Right lobe of liver (tissue), 6 donors: Measurements from ENCODE around the gene NDC1. TPM values are rescaled to one million over a fixed set of nuclear protein-coding genes. Genes with fewer than 3 reads are reported as not detected.

Experiments used
- ATAC-seq, 4 donors: fragments of 200-7000 bp; cut with Tn5 transposase; one replicate each; pipeline ENCODE4 v1.9.1; 2020; ENCODE audit warnings: mild to moderate bottlenecking in 4 of 4, moderate library complexity in 4 of 4
- DNase-seq, 3 donors: peaks; one replicate each; pipeline ENCODE4 v3.0.0-alpha.2; 2020
- H3K27ac ChIP-seq, 3 donors: fragments of 200-600 bp; one replicate each; pipeline ENCODE4 v1.8.0; 2022
- H3K27me3 ChIP-seq, 2 donors: fragments of 200-600 bp; one replicate each; pipeline ENCODE4 v1.8.0; 2022
- H3K36me3 ChIP-seq, 4 donors: fragments of 200-600 bp; sonication (generic) in 1 of 4; one replicate each; pipeline versions ENCODE4 v1.5.1 to v1.8.0; 2017 to 2022; ENCODE audit warnings: control low read depth in 1 of 4
- H3K4me1 ChIP-seq, 4 donors: fragments of 200-600 bp; sonication (generic) in 1 of 4; one replicate each; pipeline versions ENCODE4 v1.5.1 to v1.8.0; 2017 to 2022; ENCODE audit warnings: control low read depth in 1 of 4
- H3K4me3 ChIP-seq, 3 donors: fragments of 200-600 bp; one replicate each; pipeline ENCODE4 v1.8.0; 2022
- H3K9me3 ChIP-seq, 4 donors: fragments of 200-600 bp; sonication (generic) in 1 of 4; one replicate each; pipeline versions ENCODE4 v1.5.1 to v1.8.0; 2017 to 2022; ENCODE audit warnings: control low read depth in 1 of 4
- CTCF ChIP-seq, 4 donors: fragments of 200-600 bp in 3 of 4; fragments of 450-650 bp in 1 of 4; IDR thresholded peaks; one replicate each; pipeline versions ENCODE4 v1.5.1 to v1.8.0; 2016 to 2022; ENCODE audit warnings: antibody characterized with exemption in 4 of 4, mild to moderate bottlenecking in 2 of 4
- POLR2A ChIP-seq: fragments of 450-650 bp; IDR thresholded peaks from one replicate; pipeline ENCODE4 v1.6.1; 2017; ENCODE audit warnings: antibody characterized with exemption, mild to moderate bottlenecking
- WGBS: methylation state at CpG from one replicate; pipeline ENCODE4 v1.1.6; 2018; ENCODE audit warnings: low coverage, low lambda C conversion rate; ENCODE audit not compliant: insufficient coverage; ENCODE audit errors: missing lambda C conversion rate; 5-methylcytosine and 5-hydroxymethylcytosine counted together
- intact Hi-C, 2 donors: fragments of 100-400 bp; cut with DNase I; formaldehyde crosslinking; loops; one replicate each; pipeline versions ENCODE4 v1.11.2 to v1.14.1; 2022
- total RNA-seq, 6 experiments: library from RNA; depleted of rRNA in 2 of 6; stranded (reverse); fragments of >200 nt in 2 of 6; fragmentation: NEBNext Ultra II Directional in 3 of 6; extraction: Animal tissue kit (Norgen Biotek cat#: 25700) in 3 of 6; gene quantifications; one replicate each; pipeline versions ENCODE4 v1.1.0 to v1.2.4, GENCODE V29; 2016 to 2023
- donor health status: DM: no; HTN: yes; CAD: no.
- donor health status: DM: no; HTN: no; CAD: no.
- donor health status: DM: no; HTN: no; CAD: no.
- donor health status: DM: no; HTN: yes; CAD: no.
- donor health status: DM: no; HTN: yes; CAD: no.

NDC1 gene
- total RNA-seq, 6 experiments from 2014 or later, result 4.3 to 10.9 (median 5.7) TPM

- TF ChIP-seq CTCF (IDR thresholded peaks at IDR 0.05), result no peak
- TF ChIP-seq POLR2A, result no peak
- intact Hi-C loops, result no loop called here
- ATAC-seq (no peak), DNase-seq (peak in 1 of 3 donors; percentile 26)
- Histone ChIP-seq H3K4me3 (no peak overlapping the region), H3K27me3 (peaks cover 0 to 6% of the 10 kb centered on the region in 2 donors), H3K27ac (no peak overlapping the region), H3K4me1 (peaks cover 0 to 9% (median 0%) of the 10 kb centered on the region in 4 donors), H3K9me3 (no peaks in the 10 kb centered on the region), H3K36me3 (no peaks in the 10 kb centered on the region)
- 10% methylated on average over 8 of the region's 58 CpGs for WGBS
These were observed 100.4 kb downstream of the NDC1 start for GRCh38 chr1:53737648-53738204.

- Histone ChIP-seq H3K4me1 (peaks cover 0 to 9% (median 0%) of the 10 kb centered on the region in 4 donors), H3K27me3 (peaks cover 0 to 6% of the 10 kb centered on the region in 2 donors), H3K27ac (no peak overlapping the region), H3K9me3 (no peaks in the 10 kb centered on the region), H3K4me3 (no peak overlapping the region), H3K36me3 (no peaks in the 10 kb centered on the region)
- TF ChIP-seq CTCF (IDR thresholded peaks at IDR 0.05) (no peak), POLR2A (no peak)
- no peak for DNase-seq
- 61% methylated on average over 11 of the region's 11 CpGs for WGBS
- intact Hi-C loops, result no loop called here
- no peak for ATAC-seq
These were observed 101.8 kb downstream of the NDC1 start for GRCh38 chr1:53736290-53736689.

DNA sequence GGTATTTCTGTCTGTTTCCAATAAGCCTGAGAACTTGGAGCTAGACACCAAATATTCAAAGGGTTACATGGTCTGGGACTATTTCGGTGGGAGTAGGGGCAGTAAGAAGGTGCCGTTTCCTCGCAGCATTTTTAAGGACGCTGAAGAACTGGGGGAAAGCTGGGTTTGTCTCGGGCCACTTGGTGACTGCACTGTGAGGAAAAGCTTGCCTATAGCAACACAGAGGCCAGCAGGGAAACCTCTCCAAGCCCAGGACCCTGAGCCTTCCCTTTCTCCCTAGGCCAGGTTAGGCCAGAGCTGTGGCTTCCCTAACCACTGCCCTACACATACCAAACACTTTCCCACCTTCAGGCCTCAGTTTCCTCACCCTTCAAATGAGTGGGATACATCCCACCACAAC, 102.4 kb downstream of the NDC1 start:
- Histone ChIP-seq H3K9me3 (no peaks in the 10 kb centered on the region), H3K27me3 (peaks cover 0 to 6% of the 10 kb centered on the region in 2 donors), H3K36me3 (no peaks in the 10 kb centered on the region), H3K4me3 (no peak overlapping the region), H3K27ac (no peak overlapping the region), H3K4me1 (peaks cover 0 to 9% (median 0%) of the 10 kb centered on the region in 4 donors)
- TF ChIP-seq POLR2A (no peak), CTCF (IDR thresholded peaks at IDR 0.05) (no peak)
- DNase-seq (no peak), ATAC-seq (no peak)
- WGBS, result 81% methylated on average over 4 of the region's 5 CpGs
- intact Hi-C loops, result no loop called here

- WGBS, result 48% methylated on average over 5 of the region's 5 CpGs
- Histone ChIP-seq H3K27ac (no peak overlapping the region), H3K4me1 (peaks cover 0 to 9% (median 0%) of the 10 kb centered on the region in 4 donors), H3K4me3 (no peak overlapping the region), H3K27me3 (peaks cover 0 to 6% of the 10 kb centered on the region in 2 donors), H3K9me3 (no peaks in the 10 kb centered on the region), H3K36me3 (no peaks in the 10 kb centered on the region)
- TF ChIP-seq CTCF (IDR thresholded peaks at IDR 0.05) (no peak), POLR2A (no peak)
- DNase-seq (no peak), ATAC-seq (no peak)
- intact Hi-C loops, result no loop called here
These were observed 102.8 kb downstream of the NDC1 start for GRCh38 chr1:53735261-53735660.
